Measurements from ENCODE around the gene ROR2.

- TF ChIP-seq CTCF (IDR thresholded peaks at IDR 0.05): no peak
- TF ChIP-seq POLR2A (IDR thresholded peaks at IDR 0.05): no peak
Measured at GRCh38 chr9:91534374-91534773, 415.7 kb downstream of the ROR2 start.
